ENCODE data around the gene MIGA2.

- TF ChIP-seq CTCF (IDR thresholded peaks at IDR 0.05), result no peak
- TF ChIP-seq EZH2 (IDR thresholded peaks at IDR 0.05), result no peak
- TF ChIP-seq EZH2phosphoT487 (IDR thresholded peaks at IDR 0.05), result no peak
Measured at GRCh38 chr9:129026442-129027223, 9.8 kb upstream of the MIGA2 start.
